Naive thymus-derived CD8-positive, alpha-beta T cell (primary cell): ENCODE data around the gene CCNY. TPM values are rescaled to one million over a fixed set of nuclear protein-coding genes. Genes with fewer than 3 reads are reported as not detected.

ENCODE experiments used
- ATAC-seq, 2 donors: fragments of 150-1000 bp; cut with Tn5 transposase in 1 of 2; sonication (Bioruptor Pico), chemical (Tn5 transposase) in 1 of 2; 1 replicate in 1 of 2; 2 replicates in 1 of 2; pipeline ENCODE4 v1.10.0; 2021; ENCODE audit warnings: mild to moderate bottlenecking in 2 of 2, moderate library complexity in 2 of 2
- POLR2A ChIA-PET: fragments of 350-600 bp; sonication (Branson Sonifier 250); formaldehyde crosslinking; loops from one replicate; lab custom pipeline; 2021; ENCODE audit warnings: antibody characterized with exemption; lab: Charles Lee
- DNase-seq, 10 donors: peaks; one replicate each; pipeline versions ENCODE4 v3.0.0 to v3.0.0-alpha.2; 2020 to 2022
- H3K27ac Mint-ChIP-seq, 10 donors: one replicate each; pipeline ENCODE4 v1.8.0; 2020 to 2022; ENCODE audit warnings: mild to moderate bottlenecking in 10 of 10, mixed read lengths in 10 of 10, moderate library complexity in 4 of 10, inconsistent platforms in 1 of 10
- H3K27me3 Mint-ChIP-seq, 5 donors: one replicate each; pipeline ENCODE4 v1.8.0; 2021 to 2022; ENCODE audit warnings: mixed read lengths in 5 of 5
- H3K36me3 Mint-ChIP-seq, 3 donors: one replicate each; pipeline ENCODE4 v1.8.0; 2020 to 2022; ENCODE audit warnings: mixed read lengths in 3 of 3, mild to moderate bottlenecking in 2 of 3, inconsistent platforms in 1 of 3
- H3K4me1 Mint-ChIP-seq, 4 donors: one replicate each; pipeline ENCODE4 v1.8.0; 2021 to 2022; ENCODE audit warnings: mixed read lengths in 4 of 4
- H3K4me3 Mint-ChIP-seq, 10 donors: one replicate each; pipeline ENCODE4 v1.8.0; 2020 to 2022; ENCODE audit warnings: mild to moderate bottlenecking in 10 of 10, mixed read lengths in 10 of 10, moderate library complexity in 6 of 10, inconsistent platforms in 1 of 10
- H3K9me3 Mint-ChIP-seq, 9 donors: one replicate each; pipeline ENCODE4 v1.8.0; 2020 to 2022; ENCODE audit warnings: mixed read lengths in 9 of 9, mild to moderate bottlenecking in 3 of 9, inconsistent platforms in 1 of 9, moderate library complexity in 1 of 9
- polyA plus RNA-seq, 3 donors: library from polyadenylated mRNA; unstranded; fragments of 300-500 nt; fragmentation: Illumina TruSeq; gene quantifications; one replicate each; pipeline ENCODE4 v1.2.3, GENCODE V29; 2021
- total RNA-seq, 8 experiments: library from RNA in 2 of 8; stranded (reverse) in 2 of 8; gene quantifications; one replicate each; pipeline ENCODE4 v1.2.3 and lab custom pipeline; 2021 to 2026

CCNY gene
- total and polyA plus RNA-seq, 5 experiments from 2014 or later: 11.0 to 78.6 (median 25.5) TPM

DNA sequence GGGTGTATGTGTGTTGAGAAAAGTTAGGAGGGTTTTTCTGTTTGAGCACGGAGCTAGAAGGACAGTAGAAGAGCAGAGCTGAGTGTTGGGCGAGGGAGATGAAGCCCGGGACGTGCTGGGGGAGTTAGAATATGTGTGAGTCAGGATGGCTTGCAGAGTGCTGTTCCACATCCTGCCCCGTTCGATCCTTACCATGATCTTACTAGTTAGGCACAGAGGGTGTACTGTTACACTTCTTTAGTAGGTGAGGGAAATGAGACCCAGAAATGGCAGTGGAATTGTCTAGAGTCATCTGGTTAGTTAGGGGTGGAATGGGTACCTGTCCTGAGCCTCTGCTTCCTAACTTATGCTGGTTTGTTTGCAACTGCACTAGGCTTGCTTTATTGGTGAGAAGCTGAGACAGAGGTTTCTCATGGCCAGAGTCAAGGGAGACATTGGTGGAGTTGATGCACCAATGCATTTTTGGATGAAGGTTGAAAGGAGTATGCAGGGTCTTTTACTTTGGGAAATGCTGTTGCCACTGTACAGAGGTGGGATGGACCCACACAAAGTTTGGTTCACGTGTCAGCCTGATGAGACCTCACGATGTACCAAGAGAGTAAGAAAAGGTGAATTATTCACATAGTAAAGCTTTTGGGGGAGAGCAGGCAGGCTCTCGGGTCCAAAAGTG lies 42.4 kb downstream of the CCNY start:
- POLR2A ChIA-PET: interaction anchor here (0.6 kb wide), 1 partner anchor 151 kb away, joined by 3 read pairs; no protein-coding TSS in a partner anchor
- peak overlapping the region; percentile 79 to 93 (median 85) for H3K27ac Mint-ChIP-seq
- ATAC-seq (peak; percentile 31 to 64), DNase-seq (peak in 1 of 10 donors; percentile 16)
- no peaks in the 10 kb centered on the region for H3K9me3 Mint-ChIP-seq
- peak overlapping the region; percentile 43 to 82 (median 66) for H3K4me3 Mint-ChIP-seq
- H3K36me3 Mint-ChIP-seq: peaks cover 0 to 3% (median 0%) of the 10 kb centered on the region in 3 donors
- H3K27me3 Mint-ChIP-seq: no peaks in the 10 kb centered on the region
- H3K4me1 Mint-ChIP-seq: peaks cover 41 to 84% (median 81%) of the 10 kb centered on the region in 4 donors

DNA sequence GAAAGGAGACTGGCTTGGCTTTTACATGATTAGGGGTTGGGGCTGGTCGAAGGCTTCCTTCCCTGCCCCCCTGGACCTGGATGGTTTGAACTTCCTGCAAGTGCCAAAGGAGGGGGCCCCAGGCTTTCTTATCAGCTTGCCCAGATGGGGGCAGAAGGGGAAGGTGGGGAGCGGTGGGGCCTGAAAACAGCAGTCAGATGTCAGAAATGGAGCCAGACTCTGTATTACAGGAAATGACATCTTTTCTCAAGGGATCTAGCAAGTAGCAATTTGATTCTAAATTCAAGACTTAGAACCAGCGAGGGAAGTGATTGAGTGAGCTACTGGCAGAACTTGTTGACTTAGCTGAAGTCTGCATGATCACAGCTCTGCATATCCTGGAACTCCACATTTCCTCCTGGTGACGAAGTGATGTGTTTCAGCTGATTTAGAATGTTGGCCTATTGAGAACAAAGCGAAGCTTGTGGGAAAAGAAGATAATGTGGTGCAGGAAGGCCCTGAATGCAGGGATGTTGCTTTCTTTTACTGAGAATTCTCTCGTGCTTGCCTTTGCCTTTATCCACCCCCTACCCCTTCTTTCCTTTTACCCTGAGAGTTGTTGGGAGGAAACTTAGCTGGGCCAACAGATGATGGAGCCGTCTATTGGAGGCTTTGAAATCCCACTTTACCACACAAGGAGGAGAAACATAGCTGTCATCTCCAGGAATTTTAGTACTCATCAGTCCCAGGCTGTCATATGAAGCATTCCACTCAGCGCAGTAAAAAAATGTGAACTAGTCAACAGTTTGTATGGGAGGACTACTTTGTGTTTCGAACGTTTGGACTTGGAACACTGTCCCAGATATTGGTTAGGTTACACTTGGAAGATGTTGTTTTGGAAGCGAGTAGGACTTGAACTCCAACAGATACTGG lies 43.2 kb downstream of the CCNY start:
- Mint-ChIP-seq H3K27me3 (no peaks in the 10 kb centered on the region), H3K9me3 (no peaks in the 10 kb centered on the region), H3K27ac (peak overlapping the region; percentile 79 to 93 (median 85)), H3K4me3 (peak overlapping the region; percentile 43 to 82 (median 66)), H3K4me1 (peaks cover 40 to 84% (median 82%) of the 10 kb centered on the region in 4 donors), H3K36me3 (peaks cover 0 to 3% (median 0%) of the 10 kb centered on the region in 3 donors)
- DNase-seq (peak in 9 of 10 donors; percentile 23 to 74 (median 41)), ATAC-seq (peak; percentile 84 to 85)
- POLR2A ChIA-PET: interaction anchor here (0.6 kb wide), 1 partner anchor 152 kb away, joined by 3 read pairs; no protein-coding TSS in a partner anchor

DNA sequence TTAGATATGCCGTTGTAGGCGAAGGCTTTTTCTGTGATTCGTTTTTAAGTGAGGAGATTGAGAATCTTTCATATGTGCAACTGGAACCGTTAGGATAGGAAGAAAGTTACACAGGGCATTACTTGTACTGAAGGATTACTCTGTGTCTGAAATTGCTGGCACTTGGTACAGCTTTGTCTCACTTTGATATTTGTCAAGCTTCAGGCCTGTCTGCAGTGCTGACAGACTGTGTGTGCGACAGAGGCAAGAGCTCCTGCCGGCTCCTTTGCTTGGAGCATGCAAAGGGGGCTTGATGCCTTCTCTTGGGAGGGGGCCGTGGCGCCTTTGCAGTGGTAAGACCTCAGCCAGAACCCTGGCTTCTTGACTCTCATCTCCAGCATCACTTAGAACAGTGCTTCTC lies 45.8 kb downstream of the CCNY start:
- Mint-ChIP-seq H3K4me1 (peaks cover 41 to 84% (median 82%) of the 10 kb centered on the region in 4 donors), H3K9me3 (peaks cover 0 to 4% (median 0%) of the 10 kb centered on the region in 9 donors), H3K27ac (peak overlapping the region in 1 of 10 donors; percentile 8), H3K36me3 (peaks cover 0 to 6% (median 3%) of the 10 kb centered on the region in 3 donors), H3K27me3 (no peaks in the 10 kb centered on the region), H3K4me3 (no peak overlapping the region)
- no peak for ATAC-seq
- POLR2A ChIA-PET: no interaction called here
- DNase-seq: no peak

DNA sequence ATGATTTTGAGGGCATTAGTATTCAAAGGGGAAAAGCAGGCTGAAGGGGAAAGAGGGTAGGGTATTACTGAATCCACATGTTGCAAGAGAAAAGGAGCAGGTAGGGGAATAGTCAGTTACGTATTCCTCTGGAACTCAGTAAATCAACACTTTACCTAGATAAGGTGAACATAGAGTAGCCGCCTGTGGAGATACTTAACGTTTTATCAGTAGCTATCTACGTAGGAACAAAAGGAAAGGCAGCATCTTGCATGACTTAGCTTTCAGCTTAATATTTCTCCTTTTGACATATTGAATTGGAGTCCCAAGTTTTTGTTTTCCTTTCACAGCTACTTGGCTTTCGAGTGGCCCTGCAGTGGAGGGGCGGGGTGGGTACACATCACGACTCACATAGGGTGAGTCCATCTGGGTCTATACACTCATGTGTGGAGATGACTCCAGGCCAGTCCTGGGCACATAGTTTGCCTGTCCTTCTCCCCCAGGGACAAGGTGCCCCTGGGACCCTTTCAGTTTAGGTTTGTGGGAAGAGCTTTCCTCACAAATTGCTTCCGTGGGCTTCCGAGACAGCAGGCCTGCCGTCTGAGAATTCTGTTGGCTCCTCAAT lies 48.1 kb downstream of the CCNY start:
- ATAC-seq: no peak
- POLR2A ChIA-PET: no interaction called here
- H3K36me3 Mint-ChIP-seq: peaks cover 3 to 15% (median 5%) of the 10 kb centered on the region in 3 donors

DNA sequence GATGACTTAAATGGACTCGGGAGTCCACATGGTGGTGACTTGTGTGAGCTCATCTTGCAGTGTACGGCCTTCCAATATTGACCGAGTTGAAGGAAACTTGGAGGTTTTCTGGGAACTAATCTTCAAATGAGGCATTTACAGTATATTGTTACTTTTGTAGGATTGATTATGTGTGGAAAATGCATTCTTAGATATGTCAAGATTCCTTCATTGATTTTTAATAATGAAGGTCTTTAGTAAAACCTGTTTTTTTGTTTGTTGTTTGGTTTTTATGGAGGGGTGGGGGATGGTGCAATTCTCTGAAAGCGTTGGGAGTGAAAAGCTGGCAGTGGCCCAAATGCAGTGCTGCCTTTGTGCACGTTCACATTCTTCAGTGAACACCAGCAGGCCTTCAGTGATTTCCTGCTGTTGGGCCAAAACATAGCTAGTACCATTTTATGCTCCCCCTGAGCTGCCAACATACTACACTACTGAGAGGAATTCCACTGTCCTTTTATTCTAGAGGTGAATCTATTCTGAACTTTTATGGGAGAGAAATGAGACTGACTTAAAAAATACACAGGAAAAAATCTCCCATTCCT lies 50.4 kb downstream of the CCNY start:
- H3K27ac Mint-ChIP-seq: peak overlapping the region in 5 of 10 donors; percentile 4 to 66 (median 34)
- H3K9me3 Mint-ChIP-seq: peaks cover 0 to 37% (median 19%) of the 10 kb centered on the region in 9 donors
- peaks cover 27 to 81% (median 66%) of the 10 kb centered on the region in 4 donors for H3K4me1 Mint-ChIP-seq
- peak overlapping the region in 2 of 10 donors; percentile 14 to 54 for H3K4me3 Mint-ChIP-seq
- ATAC-seq (no peak), DNase-seq (no peak)
- POLR2A ChIA-PET: interaction anchor here (0.5 to 1.2 kb wide), 2 partner anchors 9 to 12 kb away, joined by 3 read pairs; no protein-coding TSS in a partner anchor
- H3K36me3 Mint-ChIP-seq: peaks cover 3 to 36% (median 14%) of the 10 kb centered on the region in 3 donors
- H3K27me3 Mint-ChIP-seq: no peaks in the 10 kb centered on the region

More for the DNA sequence above, 48.1 kb downstream of the CCNY start:
- Mint-ChIP-seq H3K9me3 (peaks cover 0 to 14% (median 3%) of the 10 kb centered on the region in 9 donors), H3K4me1 (peaks cover 31 to 79% (median 73%) of the 10 kb centered on the region in 4 donors), H3K27me3 (no peaks in the 10 kb centered on the region), H3K4me3 (peak overlapping the region in 1 of 10 donors; percentile 29), H3K27ac (peak overlapping the region in 1 of 10 donors; percentile 58)
- no peak for DNase-seq

DNA sequence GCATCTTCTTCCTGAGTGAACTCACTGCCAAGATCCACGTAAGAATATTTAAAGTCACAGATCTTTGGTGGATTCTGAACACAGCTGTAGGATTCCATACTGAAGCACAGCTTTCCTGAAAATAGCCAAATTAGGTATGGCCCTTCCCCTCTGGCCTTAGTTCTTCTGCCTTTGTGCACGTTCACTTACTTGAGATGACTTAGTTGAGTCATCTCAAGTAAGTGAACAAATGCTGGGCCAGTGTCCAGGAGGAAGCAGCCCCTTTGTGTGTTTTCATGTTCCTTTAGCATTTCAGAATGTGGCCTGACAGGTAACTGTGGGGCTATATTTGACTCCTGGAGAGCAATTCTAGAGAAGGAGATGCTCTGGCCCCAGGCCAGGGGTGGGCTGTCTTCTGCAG lies 51.5 kb downstream of the CCNY start:
- H3K4me3 Mint-ChIP-seq: peak overlapping the region in 1 of 10 donors; percentile 45
- peaks cover 3 to 38% (median 17%) of the 10 kb centered on the region in 3 donors for H3K36me3 Mint-ChIP-seq
- DNase-seq (no peak), ATAC-seq (no peak)
- peaks cover 32 to 85% (median 69%) of the 10 kb centered on the region in 4 donors for H3K4me1 Mint-ChIP-seq
- peaks cover 0 to 39% (median 19%) of the 10 kb centered on the region in 9 donors for H3K9me3 Mint-ChIP-seq
- POLR2A ChIA-PET: interaction anchor here (1.2 kb wide), 1 partner anchor 8 kb away, joined by 3 read pairs; no protein-coding TSS in a partner anchor
- H3K27me3 Mint-ChIP-seq: no peaks in the 10 kb centered on the region
- no peak overlapping the region for H3K27ac Mint-ChIP-seq

DNA sequence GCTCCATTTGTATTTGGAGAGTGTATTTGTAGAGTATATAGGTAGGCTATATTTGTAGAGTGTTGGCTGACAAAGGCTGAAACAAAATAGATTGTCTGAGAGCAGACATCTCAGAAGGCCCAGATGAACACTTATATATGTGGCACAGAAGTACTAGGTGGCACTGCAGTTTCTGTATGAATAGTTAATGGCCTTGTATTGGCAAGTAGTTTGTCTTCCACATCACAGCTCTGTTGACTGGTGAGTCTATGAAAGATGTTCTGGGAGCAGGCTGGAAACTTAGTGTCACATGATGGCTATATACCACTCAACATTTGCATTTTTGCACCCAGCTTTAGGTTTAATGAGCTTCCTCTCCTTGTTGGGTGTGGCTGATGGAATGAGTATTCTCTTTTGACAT lies 51.9 kb downstream of the CCNY start:
- peaks cover 0 to 39% (median 19%) of the 10 kb centered on the region in 9 donors for H3K9me3 Mint-ChIP-seq
- peaks cover 36 to 86% (median 73%) of the 10 kb centered on the region in 4 donors for H3K4me1 Mint-ChIP-seq
- ATAC-seq (no peak), DNase-seq (no peak)
- H3K4me3 Mint-ChIP-seq: peak overlapping the region in 1 of 10 donors; percentile 45
- H3K27ac Mint-ChIP-seq: no peak overlapping the region
- H3K36me3 Mint-ChIP-seq: peaks cover 3 to 38% (median 17%) of the 10 kb centered on the region in 3 donors
- H3K27me3 Mint-ChIP-seq: no peaks in the 10 kb centered on the region
- POLR2A ChIA-PET: no interaction called here

DNA sequence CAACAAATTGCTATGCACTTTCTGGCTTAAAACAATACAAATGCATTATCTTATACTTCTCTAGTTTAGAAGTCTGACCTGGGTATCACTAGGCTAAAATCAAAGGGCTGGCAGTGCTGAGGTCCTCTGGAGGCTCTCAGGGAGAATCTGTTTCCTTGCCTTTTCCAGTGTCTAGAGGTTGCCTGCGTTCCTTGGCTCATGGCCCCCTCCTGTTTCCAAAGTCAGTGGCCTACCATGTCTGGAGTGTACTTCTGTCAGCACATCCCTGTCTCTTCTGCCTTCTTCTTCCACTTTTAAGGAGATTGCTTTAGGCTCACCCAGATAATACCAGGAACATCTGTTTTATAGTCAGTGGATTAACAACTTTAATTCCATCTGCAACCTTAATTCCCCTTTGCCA lies 52.4 kb downstream of the CCNY start:
- no peak for ATAC-seq

DNA sequence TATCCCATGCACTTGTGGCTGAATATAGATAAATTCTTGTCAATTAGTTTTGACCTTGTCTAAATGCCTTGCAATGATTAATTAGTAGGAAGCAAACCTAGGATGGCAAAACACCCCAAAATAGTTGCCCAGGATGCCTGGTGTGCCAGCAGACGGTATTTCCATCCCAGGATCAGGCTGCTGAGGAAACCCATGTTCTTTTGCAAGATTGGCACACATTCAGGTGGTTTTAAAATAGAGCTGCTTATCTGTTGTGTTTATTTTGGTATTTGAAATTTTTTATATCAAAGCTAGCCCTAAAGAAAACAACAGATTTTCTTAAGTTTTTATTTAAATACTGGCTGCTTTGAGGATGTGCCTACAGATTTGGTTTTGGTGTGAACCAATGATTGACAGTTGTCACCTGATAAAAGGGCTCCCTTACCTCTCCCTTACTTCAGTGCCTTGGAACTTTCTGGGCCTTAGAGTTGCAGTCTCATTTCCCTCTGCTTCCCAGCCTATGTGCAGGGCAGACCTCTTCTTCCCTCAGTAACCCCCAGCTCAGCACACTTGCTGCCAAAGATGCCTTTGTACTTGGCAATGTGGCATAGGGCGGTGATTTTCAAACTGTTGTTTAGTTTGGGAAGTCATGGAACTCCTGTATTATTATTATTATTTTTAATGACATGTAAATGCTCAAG lies 54.0 kb downstream of the CCNY start:
- H3K4me1 Mint-ChIP-seq: peaks cover 46 to 87% (median 74%) of the 10 kb centered on the region in 4 donors
- H3K9me3 Mint-ChIP-seq: peaks cover 0 to 39% (median 19%) of the 10 kb centered on the region in 9 donors
- DNase-seq (no peak), ATAC-seq (no peak)
- POLR2A ChIA-PET: no interaction called here
- peak overlapping the region in 1 of 10 donors; percentile 9 for H3K4me3 Mint-ChIP-seq
- H3K36me3 Mint-ChIP-seq: peaks cover 4 to 38% (median 17%) of the 10 kb centered on the region in 3 donors
- no peak overlapping the region for H3K27ac Mint-ChIP-seq
- no peaks in the 10 kb centered on the region for H3K27me3 Mint-ChIP-seq

More for the DNA sequence above, 52.4 kb downstream of the CCNY start:
- H3K9me3 Mint-ChIP-seq: peaks cover 0 to 39% (median 19%) of the 10 kb centered on the region in 9 donors
- no peak overlapping the region for H3K27ac Mint-ChIP-seq
- H3K36me3 Mint-ChIP-seq: peaks cover 3 to 38% (median 17%) of the 10 kb centered on the region in 3 donors
- POLR2A ChIA-PET: no interaction called here
- no peaks in the 10 kb centered on the region for H3K27me3 Mint-ChIP-seq
- H3K4me3 Mint-ChIP-seq: no peak overlapping the region
- peaks cover 40 to 87% (median 74%) of the 10 kb centered on the region in 4 donors for H3K4me1 Mint-ChIP-seq
- DNase-seq: no peak

DNA sequence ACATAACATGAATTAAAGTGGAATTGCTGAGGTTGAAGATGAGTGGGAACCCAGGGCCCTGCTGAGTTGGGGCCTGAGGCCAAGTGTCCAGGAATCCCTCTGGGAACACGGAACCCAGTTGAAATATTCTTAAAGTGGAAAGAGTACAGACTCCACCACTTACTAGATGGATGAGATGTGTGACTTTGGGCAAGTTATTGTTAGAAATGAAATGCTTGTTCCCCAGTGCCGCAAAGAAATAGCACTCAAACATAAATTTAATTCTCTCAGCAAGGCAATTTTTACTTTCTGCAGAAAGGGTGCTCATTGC lies 54.5 kb downstream of the CCNY start:
- Mint-ChIP-seq H3K4me1 (peaks cover 47 to 86% (median 74%) of the 10 kb centered on the region in 4 donors), H3K27me3 (no peaks in the 10 kb centered on the region), H3K27ac (no peak overlapping the region), H3K36me3 (peaks cover 3 to 35% (median 17%) of the 10 kb centered on the region in 3 donors), H3K4me3 (peak overlapping the region in 2 of 10 donors; percentile 3 to 9), H3K9me3 (peaks cover 0 to 39% (median 19%) of the 10 kb centered on the region in 9 donors)
- POLR2A ChIA-PET: no interaction called here
- DNase-seq (no peak), ATAC-seq (no peak)
